B cell (primary cell): ENCODE measurements around the gene AUTS2. TPM values are rescaled to one million over a fixed set of nuclear protein-coding genes. Genes with fewer than 3 reads are reported as not detected.

Experiments
- ATAC-seq: fragments of 200-7000 bp; cut with Tn5 transposase; one replicate; pipeline ENCODE4 v1.10.0; 2021; ENCODE audit warnings: low read depth, mild to moderate bottlenecking, moderate number of reproducible peaks, moderate library complexity
- CTCF ChIA-PET: fragments of 350-600 bp; sonication (Branson Sonifier 250); formaldehyde crosslinking; loops from one replicate; lab custom pipeline; 2021; ENCODE audit warnings: antibody characterized with exemption, inconsistent platforms; lab: Charles Lee
- POLR2A ChIA-PET: fragments of 350-600 bp; sonication (Branson Sonifier 250); formaldehyde crosslinking; loops from one replicate; lab custom pipeline; 2021; ENCODE audit warnings: antibody characterized with exemption; lab: Charles Lee
- DNase-seq: peaks from one replicate; pipeline ENCODE4 v3.0.0; 2013
- H2AFZ ChIP-seq: 2 replicates; pipeline ENCODE4 v1.6.1; 2012; ENCODE audit warnings: mild to moderate bottlenecking, low read depth, low read length; ENCODE audit not compliant: insufficient read depth, poor library complexity, severe bottlenecking
- H3K27ac ChIP-seq, 2 donors: 1 replicate in 1 of 2; 2 replicates in 1 of 2; pipeline ENCODE4 v1.5.1; 2012 to 2013; ENCODE audit warnings: low read length in 2 of 2, mild to moderate bottlenecking in 2 of 2, moderate library complexity in 1 of 2
- H3K27me3 ChIP-seq, 4 experiments: fragments of 200-600 bp in 1 of 4; sonication (generic) in 1 of 4; replicated peaks in 1 of 4; 1 replicate in 2 of 4; 2 replicates in 2 of 4; pipeline versions ENCODE4 v1.6.1 to v1.7.0; 2013 to 2016; ENCODE audit warnings: low read length in 3 of 4, mild to moderate bottlenecking in 2 of 4, mixed read lengths in 1 of 4, moderate library complexity in 1 of 4; ENCODE audit not compliant: insufficient read depth in 4 of 4, control insufficient read depth in 3 of 4; ENCODE audit errors: control extremely low read depth in 1 of 4
- H3K36me3 ChIP-seq, 2 experiments: replicated peaks in 1 of 2; 1 replicate in 1 of 2; 2 replicates in 1 of 2; pipeline versions ENCODE4 v1.6.1 to v1.7.1; 2013; ENCODE audit warnings: low read length in 1 of 2; ENCODE audit not compliant: insufficient read depth in 2 of 2, control insufficient read depth in 1 of 2; ENCODE audit errors: control extremely low read depth in 1 of 2, extremely low read depth in 1 of 2
- H3K4me1 ChIP-seq, 2 donors: fragments of 200-600 bp in 1 of 2; sonication (generic) in 1 of 2; 1 replicate in 1 of 2; 2 replicates in 1 of 2; pipeline versions ENCODE4 v1.5.1 to v1.6.1; 2013 to 2017; ENCODE audit warnings: low read length in 2 of 2; ENCODE audit not compliant: control insufficient read depth in 2 of 2, insufficient read depth in 2 of 2
- H3K4me2 ChIP-seq: replicated peaks from 2 replicates; pipeline ENCODE3; 2012; ENCODE audit warnings: mild to moderate bottlenecking, low read depth, low read length; ENCODE audit not compliant: poor library complexity, severe bottlenecking
- H3K4me3 ChIP-seq, 5 experiments: fragments of 200-600 bp in 1 of 5; sonication (generic) in 1 of 5; 1 replicate in 3 of 5; 2 replicates in 2 of 5; pipeline versions ENCODE4 v1.5.1 to v1.7.0; 2011 to 2016; ENCODE audit warnings: low read length in 4 of 5, mild to moderate bottlenecking in 4 of 5, low read depth in 2 of 5, control low read depth in 1 of 5, moderate library complexity in 1 of 5; ENCODE audit not compliant: insufficient read depth in 1 of 5; ENCODE audit errors: control extremely low read depth in 1 of 5, extremely low read depth in 1 of 5
- H3K79me2 ChIP-seq: fragments of 200-600 bp; sonication (generic); one replicate; pipeline ENCODE4 v1.6.0; 2016; ENCODE audit warnings: low read length; ENCODE audit not compliant: control insufficient read depth, insufficient read depth
- H3K9ac ChIP-seq: fragments of 200-600 bp; sonication (generic); 2 replicates; pipeline ENCODE4 v1.6.1; 2017; ENCODE audit warnings: mild to moderate bottlenecking, low read length, moderate library complexity
- H3K9me3 ChIP-seq, 3 donors: one replicate each; pipeline versions ENCODE4 v1.6.1 to v1.7.1; 2013; ENCODE audit warnings: low read length in 2 of 3; ENCODE audit not compliant: control insufficient read depth in 2 of 3, insufficient read depth in 1 of 3; ENCODE audit errors: control extremely low read depth in 1 of 3
- H4K20me1 ChIP-seq: 2 replicates; pipeline ENCODE4 v1.6.0; 2012; ENCODE audit warnings: mild to moderate bottlenecking, low read length; ENCODE audit not compliant: insufficient read depth, control insufficient read depth, poor library complexity, severe bottlenecking
- H3K27ac Mint-ChIP-seq: one replicate; pipeline ENCODE4 v1.8.0; 2021; ENCODE audit warnings: mixed read lengths
- H3K27me3 Mint-ChIP-seq: one replicate; pipeline ENCODE4 v1.8.0; 2021; ENCODE audit warnings: mixed read lengths
- H3K4me1 Mint-ChIP-seq: one replicate; pipeline ENCODE4 v1.8.0; 2021; ENCODE audit warnings: mixed read lengths
- H3K4me3 Mint-ChIP-seq: one replicate; pipeline ENCODE4 v1.8.0; 2021; ENCODE audit warnings: mixed read lengths
- H3K9me3 Mint-ChIP-seq: one replicate; pipeline ENCODE4 v1.8.0; 2022; ENCODE audit warnings: mixed read lengths; ENCODE audit not compliant: insufficient read depth
- CTCF ChIP-seq: fragments of 200-600 bp; IDR thresholded peaks from one replicate; pipeline ENCODE4 v1.8.0; 2022; ENCODE audit warnings: antibody characterized with exemption, mild to moderate bottlenecking
- EZH2 ChIP-seq: IDR thresholded peaks from 2 replicates; pipeline ENCODE4 v1.6.1; 2012; ENCODE audit warnings: borderline replicate concordance, low read depth, mild to moderate bottlenecking, moderate library complexity, low read length; ENCODE audit not compliant: insufficient read depth, poor library complexity, severe bottlenecking
- WGBS: methylation state at CpG from one replicate; pipeline ENCODE4 v1.1.5; 2013; ENCODE audit warnings: missing lambda C conversion rate; ENCODE audit not compliant: insufficient coverage; 5-methylcytosine and 5-hydroxymethylcytosine counted together
- intact Hi-C: fragments of 100-400 bp; cut with micrococcal nuclease; formaldehyde crosslinking; loops from one replicate; pipeline ENCODE4 v1.10.0; 2022
- polyA plus RNA-seq: library from polyadenylated mRNA; depleted of rRNA; stranded (reverse); fragments of >200 nt; gene quantifications from 2 replicates; pipeline ENCODE4 v1.2.3, GENCODE V29; 2012
- total RNA-seq, 2 donors: library from RNA; stranded (reverse); fragments of 120-200 nt in 1 of 2; gene quantifications; 1 replicate in 1 of 2; 2 replicates in 1 of 2; pipeline versions ENCODE4 v1.2.3 to v1.2.4, GENCODE V29; 2013 to 2022

Gene AUTS2
- total and polyA plus RNA-seq, 2 donors (not counting 1 experiment from before 2014, with no cell fraction given): 22.3 to 35.0 TPM

DNA sequence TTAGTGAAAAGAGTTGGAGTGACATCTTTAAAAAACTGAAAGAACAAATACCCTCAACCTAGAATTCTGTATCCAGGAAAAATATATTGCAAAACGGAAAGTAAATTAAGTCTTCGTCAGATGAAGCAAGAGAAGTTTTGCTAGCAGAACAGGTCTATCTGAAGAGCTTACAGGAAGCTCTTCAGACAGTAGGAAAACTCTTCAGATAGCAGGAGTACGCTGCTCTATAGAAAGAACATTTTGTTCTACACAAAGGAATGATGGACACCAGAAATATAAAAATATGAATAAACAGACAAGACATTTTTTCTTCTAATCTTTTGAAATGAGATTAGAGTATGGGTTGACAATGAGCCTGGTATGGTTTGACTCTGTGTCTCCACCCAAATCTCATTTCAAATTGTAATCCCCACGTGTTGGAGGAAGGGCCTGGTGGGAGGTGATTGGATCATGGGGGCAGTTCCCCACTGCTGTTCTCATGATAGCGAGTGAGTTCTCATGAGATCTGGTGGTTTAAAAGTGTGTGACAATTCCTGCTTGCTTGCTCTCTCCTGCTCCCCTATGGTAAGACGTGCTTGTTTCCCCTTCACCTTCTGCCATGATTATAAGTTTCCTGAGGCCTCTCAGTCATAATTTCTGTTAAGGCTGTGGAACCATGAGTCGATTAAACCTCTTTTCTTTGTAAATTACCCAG is 567.3 kb downstream of the AUTS2 start:
- Mint-ChIP-seq H3K4me3 (no peak overlapping the region), H3K4me1 (no peaks in the 10 kb centered on the region), H3K27me3 (no peaks in the 10 kb centered on the region), H3K9me3 (peaks cover 8% of the 10 kb centered on the region), H3K27ac (no peak overlapping the region)
- intact Hi-C loops: no loop called here
- POLR2A ChIA-PET: no interaction called here
- WGBS: 100% methylated on average over 3 of the region's 7 CpGs
- ATAC-seq (no peak), DNase-seq (no peak)
- Histone ChIP-seq H3K9me3 (peaks cover 0 to 5% (median 2%) of the 10 kb centered on the region in 3 donors), H3K9ac (no peak overlapping the region), H3K4me2 (no peak overlapping the region), H3K27me3 (no peaks in the 10 kb centered on the region), H2AFZ (no peak overlapping the region), H3K4me1 (no peaks in the 10 kb centered on the region), H3K79me2 (no peaks in the 10 kb centered on the region), H4K20me1 (no peaks in the 10 kb centered on the region), H3K36me3 (no peaks in the 10 kb centered on the region), H3K4me3 (no peak overlapping the region), H3K27ac (no peak overlapping the region)
- CTCF ChIA-PET: no interaction called here
- TF ChIP-seq CTCF (no peak), EZH2 (no peak)

GRCh38 chr7:70171369-70171920 is 573.2 kb downstream of the AUTS2 start:
- H3K4me3 Mint-ChIP-seq: no peak overlapping the region
- H3K27me3 ChIP-seq: no peaks in the 10 kb centered on the region
- H3K27me3 Mint-ChIP-seq: no peaks in the 10 kb centered on the region
- H3K9me3 Mint-ChIP-seq: peaks cover 6% of the 10 kb centered on the region
- no peak overlapping the region for H3K9ac ChIP-seq
- ChIA-PET CTCF (no interaction called here), POLR2A (no interaction called here)
- ATAC-seq (no peak), DNase-seq (no peak)
- H3K4me1 Mint-ChIP-seq: peaks cover 2% of the 10 kb centered on the region
- TF ChIP-seq CTCF: no peak
- TF ChIP-seq EZH2: no peak
- H3K79me2 ChIP-seq: no peaks in the 10 kb centered on the region
- H3K4me2 ChIP-seq: no peak overlapping the region
- H3K36me3 ChIP-seq: no peaks in the 10 kb centered on the region
- H3K9me3 ChIP-seq: peaks cover 0 to 5% (median 2%) of the 10 kb centered on the region in 3 donors
- no peaks in the 10 kb centered on the region for H3K4me1 ChIP-seq
- no peak overlapping the region for H2AFZ ChIP-seq
- no peak overlapping the region for H3K4me3 ChIP-seq
- H3K27ac ChIP-seq: no peak overlapping the region
- no CpG with 5 or more reads among the region's 4 CpGs for WGBS
- no peaks in the 10 kb centered on the region for H4K20me1 ChIP-seq
- no peak overlapping the region for H3K27ac Mint-ChIP-seq
- intact Hi-C loops: no loop called here
